ENCODE data around the gene ACBD6.

ACBD6 gene

GRCh38 chr1:180267211-180267561 lies 235.2 kb downstream of the ACBD6 start:
- DNase-seq = no peak

- DNase-seq = no peak
These were observed 235.8 kb downstream of the ACBD6 start for GRCh38 chr1:180266275-180267210.

- DNase-seq = no peak
These were observed 236.5 kb downstream of the ACBD6 start for GRCh38 chr1:180265871-180266270.

- no peak for DNase-seq
These were observed 237.2 kb downstream of the ACBD6 start for GRCh38 chr1:180265201-180265600.

- no peak for DNase-seq
These were observed 237.8 kb downstream of the ACBD6 start for GRCh38 chr1:180264595-180264994.

DNA sequence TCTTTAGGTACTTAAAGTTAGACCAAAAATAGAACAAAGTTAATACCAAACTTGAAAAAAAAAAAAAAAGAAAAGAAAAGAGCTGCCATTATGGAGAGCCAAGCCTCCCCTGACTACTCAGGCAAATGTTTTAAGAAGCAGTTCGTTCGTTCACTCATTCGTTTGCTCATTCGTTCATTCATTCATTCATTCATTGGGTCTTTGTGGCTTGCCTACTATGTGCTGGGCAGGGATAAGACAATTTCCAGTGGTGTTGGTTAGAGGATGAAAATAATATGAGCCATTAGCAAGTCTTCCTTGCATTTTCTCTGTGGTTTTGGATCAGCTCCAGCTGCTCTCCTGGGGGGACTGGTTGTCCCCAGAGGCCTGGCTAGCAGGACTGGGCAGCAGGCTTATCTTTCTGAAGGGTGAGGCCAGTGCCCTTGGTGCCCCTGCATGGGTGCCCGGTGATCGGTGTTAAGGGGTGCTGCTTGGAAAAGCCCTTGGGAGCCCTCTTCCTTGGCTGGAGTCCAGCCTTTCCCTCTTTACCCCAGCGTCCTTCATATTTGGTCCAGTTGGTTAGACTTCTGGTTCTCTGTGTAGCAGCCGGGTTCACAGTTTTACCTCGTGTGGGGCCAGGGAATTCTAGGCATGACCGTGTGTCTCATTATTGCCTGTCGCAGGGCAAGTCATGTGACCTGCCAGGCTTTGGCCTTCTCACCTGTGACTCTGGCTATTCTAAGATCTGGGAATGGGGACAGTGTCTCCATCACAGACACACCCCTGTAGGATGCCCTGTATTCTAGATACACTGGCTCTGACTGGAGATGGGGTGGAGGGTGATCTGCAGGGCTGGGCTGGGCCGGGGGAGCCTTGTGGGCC lies 239.5 kb downstream of the ACBD6 start:
- no peak for DNase-seq

DNA sequence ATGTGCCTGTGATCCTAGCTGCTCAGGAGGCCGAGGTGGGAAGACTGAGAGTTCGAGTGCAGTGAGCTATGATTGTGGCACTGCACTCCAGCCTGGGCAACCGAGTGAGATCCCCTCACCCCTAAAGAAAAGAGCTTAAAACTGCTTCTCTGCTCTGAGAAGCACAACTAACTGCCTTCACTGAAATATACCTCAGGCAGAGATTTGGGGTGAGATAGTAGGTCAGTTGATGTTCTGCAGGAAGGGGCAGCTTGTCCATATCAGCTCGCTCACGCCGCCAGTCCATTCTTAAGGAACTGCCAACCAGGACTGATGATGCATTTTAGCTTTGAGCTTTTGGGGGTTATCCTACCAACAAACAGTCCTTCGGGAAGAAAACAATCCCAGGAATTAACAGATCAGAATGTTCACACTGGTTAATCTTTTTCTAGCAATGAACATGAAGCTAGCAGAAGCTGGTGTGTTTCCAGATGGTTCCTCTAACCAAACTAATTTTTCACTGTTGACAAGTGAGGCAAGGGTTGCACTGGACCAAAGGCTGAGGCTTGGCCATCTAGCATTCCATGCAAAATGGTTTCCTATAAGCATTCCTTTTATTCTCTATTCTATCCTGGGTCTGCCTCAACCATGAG lies 240.7 kb downstream of the ACBD6 start:
- DNase-seq = no peak

- DNase-seq = no peak
These were observed 241.3 kb downstream of the ACBD6 start for GRCh38 chr1:180261030-180261429.

GRCh38 chr1:180260541-180260940 lies 241.8 kb downstream of the ACBD6 start:
- DNase-seq = no peak

- no peak for DNase-seq
These were observed 242.7 kb downstream of the ACBD6 start for GRCh38 chr1:180259431-180260338.

DNA sequence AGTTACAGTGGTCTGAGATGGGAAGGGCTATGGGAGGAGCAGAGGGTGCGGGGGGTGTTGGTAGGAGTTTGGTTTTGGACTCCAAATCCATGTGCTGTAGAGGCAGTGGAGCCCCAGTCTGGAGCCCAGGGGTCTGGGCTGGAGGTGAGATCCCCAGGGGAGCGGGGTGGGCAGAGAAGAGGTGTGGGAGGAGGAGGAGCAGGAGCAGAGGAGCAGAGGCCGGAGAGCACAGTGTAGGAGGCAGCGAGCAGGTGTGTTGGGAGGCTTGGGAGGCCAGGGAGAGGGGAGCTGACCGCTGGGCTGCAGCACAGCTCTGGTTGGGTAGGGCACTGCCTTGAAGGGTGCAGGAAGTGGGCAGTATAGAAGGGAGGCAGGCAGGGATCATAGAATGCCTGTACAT lies 243.4 kb downstream of the ACBD6 start:
- DNase-seq = no peak

- DNase-seq = no peak
These were observed 244.1 kb downstream of the ACBD6 start for GRCh38 chr1:180258290-180258689.

DNA sequence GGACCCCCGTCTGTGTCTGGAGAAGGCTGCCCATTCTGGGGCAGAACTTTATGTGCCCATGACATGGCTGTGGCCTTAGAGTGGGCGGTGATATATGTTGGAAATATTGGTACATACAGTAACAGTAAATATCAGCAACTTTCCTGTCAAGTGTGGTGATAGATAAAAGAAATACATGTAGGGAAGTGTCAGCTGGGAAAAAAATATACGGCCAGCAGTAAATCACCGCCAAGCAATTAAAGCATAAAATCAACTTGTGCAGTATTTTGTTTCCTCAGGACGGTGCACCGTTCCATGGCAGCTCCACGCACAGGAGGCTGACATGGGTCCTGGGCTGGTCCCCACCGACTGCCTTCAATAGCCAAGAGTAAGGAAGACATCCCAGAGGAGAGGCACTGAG lies 244.9 kb downstream of the ACBD6 start:
- no peak for DNase-seq

GRCh38 chr1:180257028-180257386 lies 245.4 kb downstream of the ACBD6 start:
- no peak for DNase-seq

DNA sequence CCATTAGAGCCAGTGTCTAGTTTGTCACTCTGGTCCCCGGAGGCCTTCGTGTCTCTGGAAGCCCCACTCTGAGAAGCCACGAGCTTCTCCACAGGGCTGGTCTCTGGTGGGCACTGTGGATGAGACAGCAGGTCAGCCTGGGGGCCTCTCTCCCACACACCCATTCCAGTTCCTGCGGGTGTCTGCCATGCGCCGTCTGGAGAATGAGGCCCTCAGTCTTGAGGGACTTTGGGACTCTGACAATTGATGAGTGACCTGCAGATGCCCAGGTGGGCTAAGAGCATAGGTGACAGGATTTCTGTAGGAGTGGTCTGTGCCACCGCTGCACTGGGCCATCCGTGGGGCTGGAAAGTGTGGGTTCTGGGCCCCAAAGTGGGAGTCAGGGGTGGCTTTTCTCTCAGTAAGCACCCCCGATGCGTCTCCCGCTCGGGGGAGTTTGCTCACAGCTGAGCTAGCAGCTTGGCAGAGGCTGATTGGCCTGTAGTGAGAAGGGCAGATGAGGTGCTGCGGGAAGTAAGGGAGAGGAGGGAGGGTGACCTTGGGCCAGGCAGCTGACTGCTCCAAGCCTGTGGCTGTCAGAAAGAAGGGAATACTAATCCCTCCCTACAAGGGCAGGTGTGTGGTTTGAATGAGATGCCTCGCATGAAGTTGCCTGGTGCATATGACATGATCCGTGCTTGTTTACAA lies 245.9 kb downstream of the ACBD6 start:
- no peak for DNase-seq

DNA sequence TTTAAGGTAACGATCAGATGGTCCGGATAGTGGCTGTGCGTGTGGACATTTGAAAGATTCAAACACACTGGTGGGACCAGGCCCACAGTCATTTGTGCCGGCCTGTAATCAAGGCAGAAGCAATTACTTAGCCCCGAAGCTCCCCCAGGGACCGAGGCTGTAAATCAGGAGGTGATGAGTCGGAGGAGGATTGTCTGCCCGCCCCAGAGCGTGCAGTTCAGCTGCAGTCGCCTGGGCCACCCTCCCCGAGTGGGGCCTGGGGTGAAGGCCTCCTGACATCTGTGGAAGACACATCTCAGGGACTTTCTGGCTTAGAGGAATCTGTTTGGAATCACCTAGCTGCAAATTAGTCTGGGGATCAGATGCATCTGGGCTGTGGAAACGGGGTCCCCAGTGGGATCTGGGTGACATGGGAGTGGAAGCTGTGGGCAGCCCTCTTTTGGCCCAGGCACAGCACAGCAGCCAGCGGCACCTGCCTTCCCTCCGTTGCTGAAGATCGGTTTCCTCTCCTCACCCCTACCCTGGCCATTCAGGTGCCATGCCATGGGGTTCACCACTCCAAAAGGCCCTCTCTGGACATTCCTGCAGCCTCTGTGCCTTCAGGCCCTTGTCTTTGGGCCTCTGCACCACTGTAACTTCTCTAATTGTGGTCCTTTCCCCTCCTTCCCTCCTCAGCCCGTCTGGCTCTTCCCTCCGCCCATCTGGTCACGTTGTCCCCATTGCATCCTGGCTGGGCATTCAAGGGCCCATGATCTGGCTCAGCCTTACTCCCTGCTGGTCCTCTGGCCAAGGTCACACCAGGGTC lies 246.6 kb downstream of the ACBD6 start:
- no peak for DNase-seq

- DNase-seq = no peak
These were observed 247.5 kb downstream of the ACBD6 start for GRCh38 chr1:180254854-180255253.

DNA sequence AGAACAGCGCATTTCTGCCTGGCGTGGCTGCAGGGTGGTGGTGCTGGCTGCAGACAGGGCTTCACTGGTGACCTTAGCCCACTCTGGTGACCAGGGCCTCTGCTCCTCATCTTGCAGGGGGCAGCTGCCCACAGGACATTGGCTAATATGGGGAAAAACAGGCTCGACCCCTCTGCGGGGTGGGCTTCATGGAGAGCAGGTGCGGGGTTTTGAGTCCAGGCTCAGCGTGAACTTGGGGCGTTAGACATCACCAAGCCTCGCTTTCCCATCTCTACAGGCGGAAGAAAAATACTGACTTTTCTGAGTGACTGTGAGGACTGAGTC lies 247.9 kb downstream of the ACBD6 start:
- DNase-seq = no peak

DNA sequence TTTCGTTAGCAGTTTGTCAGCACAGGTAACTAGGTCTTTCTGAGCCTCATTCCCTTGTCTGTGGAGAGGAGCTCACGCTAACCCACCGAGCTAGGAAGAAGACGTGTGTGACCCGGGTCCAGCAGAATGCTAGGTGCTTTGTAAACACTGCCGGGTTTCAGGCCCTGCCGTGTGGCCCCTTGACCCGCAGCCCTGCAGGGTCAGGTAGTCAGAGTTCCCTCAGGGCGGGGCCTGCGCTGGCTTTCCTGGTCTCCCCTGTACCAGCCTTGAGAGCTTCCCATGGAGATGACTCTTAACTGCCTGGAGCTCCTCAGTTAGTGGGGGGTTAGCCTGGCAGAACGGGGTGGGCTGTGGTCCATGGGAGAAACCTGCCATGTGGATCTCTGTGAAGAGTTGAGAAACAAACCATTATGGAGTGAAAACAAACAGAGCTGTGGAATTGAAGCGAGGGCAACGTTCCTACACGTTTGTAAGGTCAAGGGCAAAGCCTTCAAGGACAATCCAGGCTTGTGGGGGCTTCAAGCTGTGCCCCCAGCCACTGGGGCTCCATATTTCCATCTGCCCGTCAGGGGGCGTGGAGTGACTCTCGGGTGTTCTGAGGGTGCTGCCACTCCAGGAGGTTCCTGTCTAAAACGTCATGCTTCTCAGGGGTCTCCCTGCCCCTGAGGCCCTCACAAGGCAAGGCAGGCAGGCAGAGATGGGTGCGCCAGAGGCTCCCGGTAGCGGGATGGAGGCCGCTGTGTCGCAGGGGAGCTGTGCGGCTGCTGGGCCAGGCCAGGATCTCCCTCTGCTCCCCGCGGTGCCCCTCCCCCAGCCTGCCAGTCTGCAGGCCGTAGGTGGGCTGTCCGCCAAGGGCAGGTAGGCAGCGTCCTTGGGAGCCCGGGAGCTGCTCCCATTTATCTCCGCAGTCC lies 248.5 kb downstream of the ACBD6 start:
- no peak for DNase-seq

Data from activated effector memory CD4-positive, alpha-beta T cell treated with Interleukin-2 at 50 U/mL for 16 hours (primary cell).